Muscle layer of colon (tissue), 2 donors: Measurements from ENCODE around the gene PIGS.
"Not testable (repeated sequence)": the region's sequence is repeated elsewhere in the genome, so short reads cannot be mapped to it uniquely, and the experiment has no call there.

ENCODE experiments used
- H3K27ac ChIP-seq: one replicate; pipeline ENCODE4 v1.7.0; 2013; ENCODE audit warnings: low read depth, mild to moderate bottlenecking, low read length, moderate library complexity
- H3K27me3 ChIP-seq, 2 donors: one replicate each; pipeline ENCODE4 v1.7.0; 2013; ENCODE audit warnings: low read length in 2 of 2, mild to moderate bottlenecking in 2 of 2; ENCODE audit not compliant: insufficient read depth in 2 of 2, control insufficient read depth in 1 of 2
- H3K36me3 ChIP-seq: one replicate; pipeline ENCODE4 v1.7.0; 2013; ENCODE audit warnings: mild to moderate bottlenecking, low read length; ENCODE audit not compliant: insufficient read depth
- H3K4me1 ChIP-seq: one replicate; pipeline ENCODE4 v1.7.0; 2013; ENCODE audit warnings: mild to moderate bottlenecking, low read length; ENCODE audit not compliant: insufficient read depth
- H3K4me3 ChIP-seq, 2 donors: one replicate each; pipeline ENCODE4 v1.7.0; 2013; ENCODE audit warnings: low read length in 2 of 2, low read depth in 1 of 2, mild to moderate bottlenecking in 1 of 2, moderate library complexity in 1 of 2
- H3K9ac ChIP-seq: one replicate; pipeline ENCODE4 v1.7.0; 2013; ENCODE audit warnings: low read length
- H3K9me3 ChIP-seq: one replicate; pipeline ENCODE4 v1.7.0; 2013; ENCODE audit warnings: mild to moderate bottlenecking, low read length
- donor health status: abdominal sarcoma.
- donor health status: Adenocarcinoma of cecum.

PIGS gene

GRCh38 chr17:28577466-28577824 lies 6.1 kb upstream of the PIGS start:
- H3K9ac ChIP-seq: no peak overlapping the region
- no peaks in the 10 kb centered on the region for H3K27me3 ChIP-seq
- no peaks in the 10 kb centered on the region for H3K36me3 ChIP-seq
- H3K9me3 ChIP-seq: no peaks in the 10 kb centered on the region
- peaks cover 6% of the 10 kb centered on the region for H3K4me1 ChIP-seq
- H3K27ac ChIP-seq: no peak overlapping the region
- no peak overlapping the region for H3K4me3 ChIP-seq

DNA sequence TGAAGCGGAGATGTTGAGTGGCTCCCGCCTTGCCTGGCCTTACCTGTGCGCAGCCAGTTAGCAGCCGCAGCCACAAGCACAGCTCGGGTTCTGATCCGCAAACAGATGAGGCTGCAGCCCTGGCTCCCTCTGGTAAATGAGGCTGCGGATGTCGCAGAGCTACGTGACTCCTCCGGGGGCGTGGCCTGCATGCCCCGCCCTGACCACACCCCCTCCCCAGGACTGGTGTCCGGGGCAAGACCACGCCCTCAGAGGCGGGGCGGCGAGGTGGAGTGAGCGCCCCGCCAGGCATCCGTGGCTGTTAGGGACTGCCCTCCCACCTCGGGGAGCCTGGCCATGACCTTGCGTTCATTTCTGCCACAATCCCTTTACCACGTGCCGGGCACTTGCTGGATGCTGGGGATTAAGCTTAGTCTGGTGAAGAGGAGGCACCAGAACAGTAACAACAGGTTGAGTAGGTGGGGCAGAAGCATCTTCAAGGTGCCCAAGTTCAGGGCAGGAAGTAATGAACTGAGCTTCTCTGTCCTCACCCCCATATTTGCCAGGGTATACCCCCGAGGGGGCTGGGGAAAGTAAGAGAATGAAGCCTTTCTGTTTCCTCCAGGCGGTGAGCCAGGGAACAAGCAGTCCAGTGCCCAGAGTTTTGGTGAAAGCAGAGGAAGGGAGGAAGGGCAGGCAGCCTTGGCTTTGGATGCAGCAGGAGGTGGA lies 5.6 kb upstream of the PIGS start, which contains the start of gene ALDOC:
TSS of gene ALDOC (minus strand) at position 138 of the 708 bp plus-strand sequence. CDS start 1,363 bp downstream, outside the sequence.
- H3K27me3 ChIP-seq: no peaks in the 10 kb centered on the region
- no peak within 1 kb of the TSS for H3K9ac ChIP-seq
- no peaks in the 10 kb centered on the region for H3K9me3 ChIP-seq
- no peak within 1 kb of the TSS for H3K27ac ChIP-seq
- H3K4me3 ChIP-seq: peak within 1 kb of the TSS in 1 of 2 donors; percentile 42
- H3K36me3 ChIP-seq: no peaks in the 10 kb centered on the region
- peaks cover 11% of the 10 kb centered on the region for H3K4me1 ChIP-seq

- not testable (repeated sequence) for H3K9ac ChIP-seq, H3K4me3 ChIP-seq, H3K27ac ChIP-seq, H3K36me3 ChIP-seq, H3K9me3 ChIP-seq, H3K27me3 ChIP-seq
- H3K4me1 ChIP-seq: peaks cover 13% of the 10 kb centered on the region
Observed at GRCh38 chr17:28576016-28576415, 4.7 kb upstream of the PIGS start.

DNA sequence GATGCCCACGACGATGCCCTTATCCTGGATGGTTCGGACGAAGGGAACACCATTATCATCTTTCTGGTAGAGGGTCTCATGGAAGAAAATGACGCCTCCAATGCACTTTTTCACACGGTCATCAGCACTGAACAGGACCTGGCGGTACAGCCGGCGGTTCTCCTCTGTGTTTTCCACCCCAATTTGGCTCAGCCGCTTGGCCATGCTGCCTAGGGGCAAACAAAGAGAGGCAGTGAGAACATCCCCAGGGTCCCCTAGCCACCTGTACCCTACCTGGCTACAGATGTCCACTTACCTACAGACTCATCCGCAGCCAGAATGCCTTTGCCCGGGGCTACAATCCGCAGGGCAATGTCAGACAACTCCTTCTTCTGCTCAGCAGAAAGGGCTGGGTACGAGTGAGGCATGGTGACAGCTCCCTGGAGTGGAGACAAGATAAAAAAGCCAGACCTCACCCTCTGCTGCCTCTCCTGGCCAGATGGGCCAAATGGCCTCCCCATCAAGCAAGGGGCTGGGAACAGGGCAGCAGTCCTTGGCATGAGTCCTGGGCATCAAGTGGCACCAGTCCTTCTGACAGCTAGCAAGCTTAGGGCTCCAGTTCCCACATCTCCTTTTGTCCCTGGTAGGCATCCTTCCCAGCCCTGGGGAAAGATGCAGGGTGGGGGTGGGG lies 3.9 kb upstream of the PIGS start:
- no peaks in the 10 kb centered on the region for H3K9me3 ChIP-seq
- H3K27ac ChIP-seq: no peak overlapping the region
- H3K4me3 ChIP-seq: no peak overlapping the region
- no peaks in the 10 kb centered on the region for H3K27me3 ChIP-seq
- H3K36me3 ChIP-seq: no peaks in the 10 kb centered on the region
- H3K4me1 ChIP-seq: peaks cover 13% of the 10 kb centered on the region
- H3K9ac ChIP-seq: no peak overlapping the region

DNA sequence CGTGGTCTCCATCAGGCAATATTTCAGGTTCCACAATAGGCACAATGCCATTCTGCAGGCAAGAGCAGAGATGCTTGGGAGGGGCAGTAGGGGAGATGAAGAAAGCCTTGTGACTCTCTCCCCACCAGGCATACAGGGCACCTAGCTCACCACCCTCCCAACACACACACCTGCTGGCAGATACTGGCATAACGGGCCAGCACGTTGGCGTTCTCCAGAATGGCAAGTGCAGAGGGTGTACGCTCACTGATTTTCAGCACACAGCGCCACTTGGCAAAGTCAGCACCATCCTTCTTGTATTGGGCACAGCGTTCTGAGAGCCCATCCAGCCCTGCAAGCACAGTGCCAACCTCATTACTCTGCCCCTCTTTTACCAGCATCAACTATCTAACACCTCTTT lies 3.2 kb upstream of the PIGS start:
- Histone ChIP-seq H3K27ac (no peak overlapping the region), H3K27me3 (no peaks in the 10 kb centered on the region), H3K4me3 (no peak overlapping the region), H3K9me3 (no peaks in the 10 kb centered on the region), H3K4me1 (peaks cover 13% of the 10 kb centered on the region), H3K9ac (no peak overlapping the region), H3K36me3 (no peaks in the 10 kb centered on the region)

GRCh38 chr17:28573966-28574480 lies 2.7 kb upstream of the PIGS start:
- Histone ChIP-seq H3K27ac (no peak overlapping the region), H3K4me3 (no peak overlapping the region)

DNA sequence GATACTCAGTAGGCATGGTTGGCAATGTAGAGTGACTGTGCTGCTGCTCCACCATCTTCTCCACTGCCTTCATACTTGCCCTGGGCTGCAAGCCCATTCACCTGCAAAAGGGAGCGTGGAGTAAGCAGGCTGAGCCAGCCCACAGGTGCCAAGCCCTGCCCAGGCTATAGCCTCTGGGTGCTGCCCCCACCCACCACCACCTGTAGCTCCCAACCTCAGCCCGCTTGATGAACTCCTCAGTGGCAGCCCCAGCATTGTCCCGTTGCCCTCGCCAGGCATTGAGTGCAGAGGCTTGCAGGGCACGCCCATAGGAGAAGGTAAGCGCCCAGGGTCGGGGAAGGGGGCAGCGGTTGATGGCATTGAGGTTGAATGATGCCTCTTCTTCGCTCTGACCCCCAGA lies 2.2 kb upstream of the PIGS start:
- no peak overlapping the region for H3K27ac ChIP-seq
- no peaks in the 10 kb centered on the region for H3K27me3 ChIP-seq
- H3K36me3 ChIP-seq: no peaks in the 10 kb centered on the region
- no peak overlapping the region for H3K9ac ChIP-seq
- H3K9me3 ChIP-seq: no peaks in the 10 kb centered on the region
- H3K4me3 ChIP-seq: no peak overlapping the region
- peaks cover 13% of the 10 kb centered on the region for H3K4me1 ChIP-seq

More at GRCh38 chr17:28573966-28574480, 2.7 kb upstream of the PIGS start:
- H3K9me3 ChIP-seq: no peaks in the 10 kb centered on the region
- no peaks in the 10 kb centered on the region for H3K36me3 ChIP-seq
- no peak overlapping the region for H3K9ac ChIP-seq
- peaks cover 13% of the 10 kb centered on the region for H3K4me1 ChIP-seq
- H3K27me3 ChIP-seq: no peaks in the 10 kb centered on the region

DNA sequence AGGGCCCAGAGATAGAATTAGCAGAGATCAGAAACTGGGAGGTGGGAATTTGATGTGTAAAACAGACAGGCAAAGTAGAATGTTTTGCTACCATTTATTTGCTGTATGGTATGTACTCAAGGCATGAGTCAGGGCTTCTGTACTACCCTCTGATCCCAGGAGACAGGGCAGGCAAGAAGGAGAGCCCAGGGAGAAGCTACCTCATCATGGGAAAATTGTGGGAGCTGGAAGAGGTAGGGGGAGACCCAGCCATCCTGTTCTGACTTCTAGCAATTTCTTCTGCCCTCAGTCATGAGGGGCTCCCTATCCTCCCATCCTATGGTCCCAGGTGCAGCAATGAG lies 1.7 kb upstream of the PIGS start:
- Histone ChIP-seq H3K27ac (no peak overlapping the region), H3K4me1 (peaks cover 13% of the 10 kb centered on the region), H3K9ac (no peak overlapping the region), H3K4me3 (no peak overlapping the region), H3K36me3 (no peaks in the 10 kb centered on the region), H3K9me3 (no peaks in the 10 kb centered on the region), H3K27me3 (no peaks in the 10 kb centered on the region)

GRCh38 chr17:28572259-28573039 lies 1.1 kb upstream of the PIGS start:
- peak overlapping the region; percentile 79 for H3K27ac ChIP-seq
- no peaks in the 10 kb centered on the region for H3K9me3 ChIP-seq
- no peaks in the 10 kb centered on the region for H3K27me3 ChIP-seq
- H3K36me3 ChIP-seq: peaks cover under 1% of the 10 kb centered on the region
- H3K4me3 ChIP-seq: peak overlapping the region; percentile 66 to 88
- H3K9ac ChIP-seq: peak overlapping the region; percentile 56
- H3K4me1 ChIP-seq: peaks cover 13% of the 10 kb centered on the region

DNA sequence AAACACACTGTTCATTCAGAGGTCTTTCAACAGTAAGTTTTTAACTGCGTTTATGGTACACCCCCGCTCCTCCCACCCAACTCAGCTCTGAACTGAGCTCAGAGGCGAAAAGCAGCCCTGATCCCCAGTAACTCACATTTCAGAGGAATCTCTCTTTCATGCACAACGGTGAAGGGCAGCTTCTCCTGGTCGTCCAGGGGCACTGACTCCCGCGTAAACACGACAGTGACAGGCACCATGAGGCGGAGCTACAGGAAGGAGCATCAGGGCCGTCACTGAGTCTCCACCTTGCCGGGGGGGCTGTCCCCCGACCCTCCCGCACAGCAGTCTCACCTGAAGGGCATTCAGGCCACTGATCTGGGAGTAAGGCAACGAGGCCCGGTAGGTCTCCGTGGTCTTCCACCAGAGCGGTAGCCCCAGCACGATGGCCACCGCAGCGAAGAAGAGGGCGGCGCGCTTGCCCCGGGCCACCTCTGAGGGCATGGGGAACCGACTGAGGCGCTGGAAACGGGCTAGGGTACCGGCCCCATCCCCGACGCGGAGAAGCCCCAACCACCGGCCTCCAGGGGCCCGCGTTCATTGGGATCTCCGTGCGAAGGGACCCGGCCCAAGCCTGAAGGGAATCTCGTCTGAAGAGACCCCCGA lies 486 bp downstream of the PIGS start:
- H3K27ac ChIP-seq: peak overlapping the region; percentile 75
- H3K9me3 ChIP-seq: no peaks in the 10 kb centered on the region
- H3K4me3 ChIP-seq: peak overlapping the region; percentile 66 to 88
- H3K36me3 ChIP-seq: peaks cover 6% of the 10 kb centered on the region
- H3K9ac ChIP-seq: peak overlapping the region; percentile 94
- H3K4me1 ChIP-seq: peaks cover 7% of the 10 kb centered on the region
- H3K27me3 ChIP-seq: no peaks in the 10 kb centered on the region

- H3K27me3 ChIP-seq: no peaks in the 10 kb centered on the region
- no peak overlapping the region for H3K9ac ChIP-seq
- H3K27ac ChIP-seq: no peak overlapping the region
- peaks cover 7% of the 10 kb centered on the region for H3K4me1 ChIP-seq
- no peak overlapping the region for H3K4me3 ChIP-seq
- H3K36me3 ChIP-seq: peaks cover 6% of the 10 kb centered on the region
- H3K9me3 ChIP-seq: no peaks in the 10 kb centered on the region
Observed at GRCh38 chr17:28569446-28569845, 1.9 kb downstream of the PIGS start.
